H9 (cell line): ENCODE data around the gene PFN4. TPM values are rescaled to one million over a fixed set of nuclear protein-coding genes. Genes with fewer than 3 reads are reported as not detected.

Experiments used
- DNase-seq: peaks from one replicate; pipeline ENCODE4 v3.0.0-alpha.2; 2017
- H2AFZ ChIP-seq: one replicate; pipeline ENCODE4 v1.6.1; 2013; ENCODE audit warnings: mild to moderate bottlenecking, low read length, control low read depth, moderate library complexity
- H2AK5ac ChIP-seq: 2 replicates; pipeline ENCODE4 v1.6.1; 2013; ENCODE audit warnings: low read length, control low read depth, mixed read lengths; ENCODE audit not compliant: insufficient read length
- H2BK120ac ChIP-seq: one replicate; pipeline ENCODE4 v1.6.1; 2013; ENCODE audit warnings: low read depth, mild to moderate bottlenecking, low read length, control low read depth, inconsistent platforms; ENCODE audit not compliant: poor library complexity, severe bottlenecking
- H2BK12ac ChIP-seq: 2 replicates; pipeline ENCODE4 v1.6.1; 2013; ENCODE audit warnings: low read length, control low read depth, mixed read lengths, low read depth; ENCODE audit not compliant: insufficient read length
- H2BK15ac ChIP-seq: 2 replicates; pipeline ENCODE4 v1.6.1; 2013; ENCODE audit warnings: low read depth, low read length, control low read depth
- H2BK20ac ChIP-seq: one replicate; pipeline ENCODE4 v1.6.1; 2013; ENCODE audit warnings: low read depth, mild to moderate bottlenecking, low read length, control low read depth, inconsistent platforms; ENCODE audit not compliant: poor library complexity, severe bottlenecking
- H2BK5ac ChIP-seq: 2 replicates; pipeline ENCODE4 v1.6.1; 2013; ENCODE audit warnings: low read length, control low read depth, mixed read lengths; ENCODE audit not compliant: insufficient read length
- H3K14ac ChIP-seq: 2 replicates; pipeline ENCODE4 v1.6.1; 2013; ENCODE audit warnings: low read length, control low read depth; ENCODE audit not compliant: insufficient read depth
- H3K18ac ChIP-seq: 2 replicates; pipeline ENCODE4 v1.6.1; 2013; ENCODE audit warnings: low read depth, mild to moderate bottlenecking, mixed read lengths, low read length, control low read depth; ENCODE audit not compliant: insufficient read length
- H3K23ac ChIP-seq: 2 replicates; pipeline ENCODE4 v1.6.1; 2013; ENCODE audit warnings: low read length, control low read depth, mixed read lengths, low read depth; ENCODE audit not compliant: insufficient read length
- H3K23me2 ChIP-seq: 2 replicates; pipeline ENCODE4 v1.6.1; 2013; ENCODE audit warnings: low read depth, mild to moderate bottlenecking, mixed read lengths, low read length, control low read depth; ENCODE audit not compliant: insufficient read length, poor library complexity, severe bottlenecking
- H3K27ac ChIP-seq: 2 replicates; pipeline ENCODE4 v1.5.1; 2013; ENCODE audit warnings: low read length, control low read depth, mixed read lengths, low read depth; ENCODE audit not compliant: insufficient read length
- H3K27me3 ChIP-seq: 2 replicates; pipeline ENCODE4 v1.6.1; 2013; ENCODE audit warnings: low read length, control low read depth, inconsistent platforms; ENCODE audit not compliant: insufficient read depth
- H3K4ac ChIP-seq: 2 replicates; pipeline ENCODE4 v1.6.1; 2013; ENCODE audit warnings: low read depth, mild to moderate bottlenecking, control low read depth, inconsistent platforms, low read length, moderate library complexity
- H3K4me1 ChIP-seq: 2 replicates; pipeline ENCODE4 v1.6.1; 2013; ENCODE audit warnings: low read length, control low read depth, inconsistent platforms; ENCODE audit not compliant: insufficient read depth
- H3K4me2 ChIP-seq: 2 replicates; pipeline ENCODE4 v1.6.1; 2013; ENCODE audit warnings: low read length, control low read depth, mixed read lengths; ENCODE audit not compliant: insufficient read length, insufficient read depth
- H3K56ac ChIP-seq: 2 replicates; pipeline ENCODE4 v1.6.1; 2013; ENCODE audit warnings: low read depth, mild to moderate bottlenecking, mixed read lengths, low read length, control low read depth; ENCODE audit not compliant: insufficient read length
- H3K79me1 ChIP-seq: 2 replicates; pipeline ENCODE4 v1.6.1; 2013; ENCODE audit warnings: low read depth, mild to moderate bottlenecking, moderate library complexity, low read length, control low read depth, inconsistent platforms; ENCODE audit not compliant: insufficient read depth, poor library complexity, severe bottlenecking
- H3K79me2 ChIP-seq: 2 replicates; pipeline ENCODE4 v1.6.1; 2013; ENCODE audit warnings: low read length, control low read depth, inconsistent platforms; ENCODE audit not compliant: insufficient read depth
- H3K9ac ChIP-seq: 2 replicates; pipeline ENCODE4 v1.6.1; 2013; ENCODE audit warnings: low read length, control low read depth, mixed read lengths; ENCODE audit not compliant: insufficient read length; ENCODE audit errors: extremely low read depth
- H3K9me3 ChIP-seq: one replicate; pipeline ENCODE4 v1.6.1; 2013; ENCODE audit warnings: low read depth, low read length, inconsistent platforms; ENCODE audit not compliant: control insufficient read depth
- H3T11ph ChIP-seq: one replicate; pipeline ENCODE4 v1.6.1; 2013; ENCODE audit warnings: mild to moderate bottlenecking, low read length, control low read depth, inconsistent platforms
- H4K20me1 ChIP-seq: one replicate; pipeline ENCODE4 v1.6.1; 2013; ENCODE audit not compliant: control insufficient read depth, insufficient read length, insufficient read depth
- H4K5ac ChIP-seq: 2 replicates; pipeline ENCODE4 v1.6.1; 2013; ENCODE audit warnings: low read depth, mild to moderate bottlenecking, mixed read lengths, low read length, control low read depth; ENCODE audit not compliant: insufficient read length
- H4K8ac ChIP-seq: replicated peaks from 2 replicates; pipeline ENCODE4 v1.6.1; 2013; ENCODE audit warnings: low read length, control low read depth, mixed read lengths, low read depth; ENCODE audit not compliant: insufficient read length
- H4K91ac ChIP-seq: 2 replicates; pipeline ENCODE4 v1.6.1; 2013; ENCODE audit warnings: low read depth, mild to moderate bottlenecking, moderate library complexity, mixed read lengths, low read length, control low read depth; ENCODE audit not compliant: insufficient read length
- H3K27ac Mint-ChIP-seq, 3 experiments: 2 replicates in 2 of 3; 3 replicates in 1 of 3; pipeline ENCODE4 v1.8.0; 2020 to 2021; ENCODE audit warnings: mixed read lengths in 3 of 3, mild to moderate bottlenecking in 1 of 3, moderate library complexity in 1 of 3
- H3K27me3 Mint-ChIP-seq: 2 replicates; pipeline ENCODE4 v1.8.0; 2021; ENCODE audit warnings: low read depth, mild to moderate bottlenecking, moderate library complexity, mixed read lengths
- H3K36me3 Mint-ChIP-seq, 3 experiments: 2 replicates in 2 of 3; 3 replicates in 1 of 3; pipeline ENCODE4 v1.8.0; 2020 to 2021; ENCODE audit warnings: low read depth in 3 of 3, mixed read lengths in 3 of 3; ENCODE audit not compliant: insufficient read depth in 1 of 3
- H3K4me1 Mint-ChIP-seq, 2 experiments: 2 replicates each; pipeline ENCODE4 v1.8.0; 2020; ENCODE audit warnings: mixed read lengths in 2 of 2
- H3K4me3 Mint-ChIP-seq, 2 experiments: 2 replicates in 1 of 2; 3 replicates in 1 of 2; pipeline ENCODE4 v1.8.0; 2020 to 2021; ENCODE audit warnings: mild to moderate bottlenecking in 2 of 2, mixed read lengths in 2 of 2, moderate library complexity in 1 of 2
- H3K9me3 Mint-ChIP-seq, 2 experiments: 2 replicates in 1 of 2; 3 replicates in 1 of 2; pipeline ENCODE4 v1.8.0; 2020; ENCODE audit warnings: mild to moderate bottlenecking in 2 of 2, mixed read lengths in 2 of 2, moderate library complexity in 1 of 2
- CTCF ChIP-seq: fragments of 200-600 bp; sonication (generic); conservative IDR thresholded peaks from 3 replicates; pipeline ENCODE4 v1.8.0; 2021; ENCODE audit warnings: antibody characterized with exemption, mild to moderate bottlenecking
- WGBS: extraction: QIAGEN DNeasy Blood & Tissue Kit; methylation state at CpG from one replicate; pipeline ENCODE4 v1.1.7; 2013; ENCODE audit warnings: missing lambda C conversion rate, low lambda C conversion rate, mixed read lengths; ENCODE audit not compliant: insufficient read length; ENCODE audit errors: extremely low coverage; 5-methylcytosine and 5-hydroxymethylcytosine counted together
- total RNA-seq: library from RNA; stranded (reverse); gene quantifications from 2 replicates; pipeline ENCODE4 v1.2.1, GENCODE V29; 2021

Gene PFN4
- total RNA-seq, 1 experiment from 2014 or later, result not detected

- Histone ChIP-seq H3K4me1 (peaks cover 3% of the 10 kb centered on the region; the same call in 1 of the 2 replicates), H4K8ac (no peak overlapping the region), H2BK20ac (no peak overlapping the region), H3K14ac (no peak overlapping the region), H4K91ac (no peak overlapping the region), H3K9me3 (no peaks in the 10 kb centered on the region), H2BK15ac (no peak overlapping the region), H2AFZ (no peak overlapping the region), H3K79me1 (peaks cover 2% of the 10 kb centered on the region), H3K4ac (no peak overlapping the region), H3K27me3 (no peaks in the 10 kb centered on the region), H2BK5ac (no peak overlapping the region), H2BK120ac (no peak overlapping the region), H3K23me2 (peaks cover 11% of the 10 kb centered on the region), H4K5ac (no peak overlapping the region), H3K79me2 (no peaks in the 10 kb centered on the region; the same call in 1 of the 2 replicates), H4K20me1 (no peaks in the 10 kb centered on the region), H3K23ac (no peak overlapping the region), H2AK5ac (no peak overlapping the region), H3K9ac (peak overlapping the region; percentile 87), H3T11ph (no peak overlapping the region), H3K18ac (no peak overlapping the region), H3K56ac (no peak overlapping the region), H3K4me2 (peak overlapping the region; percentile 97), H2BK12ac (no peak overlapping the region), H3K27ac (no peak overlapping the region)
- peaks cover 13 to 40% (median 38%) of the 10 kb centered on the region in 3 experiments for H3K36me3 Mint-ChIP-seq
- H3K27me3 Mint-ChIP-seq, result no peaks in the 10 kb centered on the region
- no peak for DNase-seq
- WGBS, result no CpG with 5 or more reads among the region's 5 CpGs
- peak overlapping the region in 2 of 3 experiments; percentile 99 to 100; a peak in 1 of 7 replicates for H3K27ac Mint-ChIP-seq
- peaks cover 17 to 19% of the 10 kb centered on the region in 2 experiments for H3K4me1 Mint-ChIP-seq
- H3K9me3 Mint-ChIP-seq, result no peaks in the 10 kb centered on the region
- H3K4me3 Mint-ChIP-seq, result peak overlapping the region; percentile 97 to 99
- TF ChIP-seq CTCF, result no peak
Observed at GRCh38 chr2:24075259-24075658, 47.9 kb downstream of the PFN4 start.
